ENCODE data around the gene ECHS1.

Gene ECHS1

GRCh38 chr10:133354672-133355240 is 18.4 kb downstream of the ECHS1 start:
- no peaks in the 10 kb centered on the region for H3K9me3 ChIP-seq (ENCODE audit: insufficient read depth, low read depth, low read length)
- H3K23ac ChIP-seq (ENCODE audit: low read length), result no peak overlapping the region
- H3K79me1 ChIP-seq (ENCODE audit: low read length), result peaks cover 6% of the 10 kb centered on the region
- H3K4ac ChIP-seq (ENCODE audit: low read depth, low read length), result no peak overlapping the region
- H3K14ac ChIP-seq (ENCODE audit: low read length), result no peak overlapping the region
- no peak for DNase-seq
- H3K9ac ChIP-seq (ENCODE audit: low read length), result no peak overlapping the region
- no peak overlapping the region for H2AFZ ChIP-seq (ENCODE audit: insufficient read depth, low read length, poor library complexity)
- no peak overlapping the region for H3K27ac ChIP-seq (ENCODE audit: low read depth, low read length)
- H3K36me3 ChIP-seq (ENCODE audit: control insufficient read depth in 1 of 2, insufficient read depth in 2 of 2, low read length in 2 of 2), result peaks cover 4% of the 10 kb centered on the region in 2 experiments
- no peak overlapping the region for H4K91ac ChIP-seq (ENCODE audit: low read depth, low read length)
- no peak overlapping the region for H3K18ac ChIP-seq (ENCODE audit: low read length)
- H2BK120ac ChIP-seq (ENCODE audit: insufficient read depth, low read length, poor library complexity), result no peak overlapping the region
- H4K12ac ChIP-seq (ENCODE audit: low read depth, low read length), result no peak overlapping the region
- H4K8ac ChIP-seq (ENCODE audit: low read depth, low read length), result no peak overlapping the region
- peaks cover 4% of the 10 kb centered on the region for H3K79me2 ChIP-seq (ENCODE audit: control insufficient read depth, insufficient read depth, low read length, poor library complexity)
- H2AK5ac ChIP-seq (ENCODE audit: low read length), result no peak overlapping the region
- no peak overlapping the region for H3K4me2 ChIP-seq (ENCODE audit: low read length)
- WGBS (ENCODE audit: extremely low coverage, insufficient coverage, insufficient read length), result no CpG with 5 or more reads among the region's 14 CpGs
- no peak overlapping the region for H2BK12ac ChIP-seq (ENCODE audit: low read length)
- no peak overlapping the region for H3K4me3 ChIP-seq (ENCODE audit: low read depth, low read length)
- no peak overlapping the region for H2BK5ac ChIP-seq (ENCODE audit: low read depth, low read length, poor library complexity)
- H3K27me3 ChIP-seq (ENCODE audit: insufficient read depth, low read length), result no peaks in the 10 kb centered on the region
- H3K4me1 ChIP-seq (ENCODE audit: control insufficient read depth in 1 of 2, insufficient read depth in 2 of 2, low read length in 2 of 2), result peaks cover 8 to 9% of the 10 kb centered on the region in 2 experiments

- peaks cover 8 to 9% of the 10 kb centered on the region in 2 experiments for H3K4me1 ChIP-seq (ENCODE audit: control insufficient read depth in 1 of 2, insufficient read depth in 2 of 2, low read length in 2 of 2)
- no peak overlapping the region for H2BK5ac ChIP-seq (ENCODE audit: low read depth, low read length, poor library complexity)
- H3K27me3 ChIP-seq (ENCODE audit: insufficient read depth, low read length), result no peaks in the 10 kb centered on the region
- H4K8ac ChIP-seq (ENCODE audit: low read depth, low read length), result no peak overlapping the region
- no peak overlapping the region for H3K14ac ChIP-seq (ENCODE audit: low read length)
- peaks cover 4% of the 10 kb centered on the region for H3K79me2 ChIP-seq (ENCODE audit: control insufficient read depth, insufficient read depth, low read length, poor library complexity)
- no peak overlapping the region for H3K4ac ChIP-seq (ENCODE audit: low read depth, low read length)
- H2AK5ac ChIP-seq (ENCODE audit: low read length), result no peak overlapping the region
- no peak overlapping the region for H3K23ac ChIP-seq (ENCODE audit: low read length)
- peaks cover 4% of the 10 kb centered on the region for H3K9me3 ChIP-seq (ENCODE audit: insufficient read depth, low read depth, low read length)
- H3K4me3 ChIP-seq (ENCODE audit: low read depth, low read length), result no peak overlapping the region
- no peak overlapping the region for H2BK12ac ChIP-seq (ENCODE audit: low read length)
- no peak overlapping the region for H3K4me2 ChIP-seq (ENCODE audit: low read length)
- H4K91ac ChIP-seq (ENCODE audit: low read depth, low read length), result no peak overlapping the region
- H2AFZ ChIP-seq (ENCODE audit: insufficient read depth, low read length, poor library complexity), result no peak overlapping the region
- H3K18ac ChIP-seq (ENCODE audit: low read length), result no peak overlapping the region
- H2BK120ac ChIP-seq (ENCODE audit: insufficient read depth, low read length, poor library complexity), result no peak overlapping the region
- H3K27ac ChIP-seq (ENCODE audit: low read depth, low read length), result no peak overlapping the region
- H4K12ac ChIP-seq (ENCODE audit: low read depth, low read length), result no peak overlapping the region
- no peak for DNase-seq
- H3K9ac ChIP-seq (ENCODE audit: low read length), result no peak overlapping the region
- H3K79me1 ChIP-seq (ENCODE audit: low read length), result peaks cover 6% of the 10 kb centered on the region
- H3K36me3 ChIP-seq (ENCODE audit: control insufficient read depth in 1 of 2, insufficient read depth in 2 of 2, low read length in 2 of 2), result peaks cover 4% of the 10 kb centered on the region in 2 experiments
- no CpG with 5 or more reads among the region's 16 CpGs for WGBS (ENCODE audit: extremely low coverage, insufficient coverage, insufficient read length)
Measured at GRCh38 chr10:133353988-133354605, 19.1 kb downstream of the ECHS1 start.

- Histone ChIP-seq H3K18ac (ENCODE audit: low read length) (no peak overlapping the region), H3K4ac (ENCODE audit: low read depth, low read length) (no peak overlapping the region), H3K27ac (ENCODE audit: low read depth, low read length) (no peak overlapping the region), H3K79me1 (ENCODE audit: low read length) (peaks cover 6% of the 10 kb centered on the region), H3K9me3 (ENCODE audit: insufficient read depth, low read depth, low read length) (peaks cover 4% of the 10 kb centered on the region), H2BK5ac (ENCODE audit: low read depth, low read length, poor library complexity) (no peak overlapping the region), H3K4me1 (ENCODE audit: control insufficient read depth in 1 of 2, insufficient read depth in 2 of 2, low read length in 2 of 2) (peaks cover 8 to 9% of the 10 kb centered on the region in 2 experiments), H3K79me2 (ENCODE audit: control insufficient read depth, insufficient read depth, low read length, poor library complexity) (peaks cover 4% of the 10 kb centered on the region), H3K4me2 (ENCODE audit: low read length) (no peak overlapping the region), H3K14ac (ENCODE audit: low read length) (no peak overlapping the region), H3K23ac (ENCODE audit: low read length) (no peak overlapping the region), H2AFZ (ENCODE audit: insufficient read depth, low read length, poor library complexity) (no peak overlapping the region), H3K4me3 (ENCODE audit: low read depth, low read length) (no peak overlapping the region), H4K8ac (ENCODE audit: low read depth, low read length) (no peak overlapping the region), H4K12ac (ENCODE audit: low read depth, low read length) (no peak overlapping the region), H2BK12ac (ENCODE audit: low read length) (no peak overlapping the region), H4K91ac (ENCODE audit: low read depth, low read length) (no peak overlapping the region), H3K27me3 (ENCODE audit: insufficient read depth, low read length) (no peaks in the 10 kb centered on the region), H3K9ac (ENCODE audit: low read length) (no peak overlapping the region), H2BK120ac (ENCODE audit: insufficient read depth, low read length, poor library complexity) (no peak overlapping the region), H2AK5ac (ENCODE audit: low read length) (no peak overlapping the region), H3K36me3 (ENCODE audit: control insufficient read depth in 1 of 2, insufficient read depth in 2 of 2, low read length in 2 of 2) (peaks cover 4% of the 10 kb centered on the region in 2 experiments)
- no peak for DNase-seq
- WGBS (ENCODE audit: extremely low coverage, insufficient coverage, insufficient read length), result no CpG with 5 or more reads among the region's 16 CpGs
Measured at GRCh38 chr10:133353202-133353959, 19.8 kb downstream of the ECHS1 start.

- H3K4me3 ChIP-seq (ENCODE audit: low read depth, low read length), result no peak overlapping the region
- H3K36me3 ChIP-seq (ENCODE audit: control insufficient read depth in 1 of 2, insufficient read depth in 2 of 2, low read length in 2 of 2), result peaks cover 4% of the 10 kb centered on the region in 2 experiments
- no peak overlapping the region for H3K14ac ChIP-seq (ENCODE audit: low read length)
- no peak overlapping the region for H2BK120ac ChIP-seq (ENCODE audit: insufficient read depth, low read length, poor library complexity)
- H3K4ac ChIP-seq (ENCODE audit: low read depth, low read length), result no peak overlapping the region
- no peak overlapping the region for H2AK5ac ChIP-seq (ENCODE audit: low read length)
- WGBS (ENCODE audit: extremely low coverage, insufficient coverage, insufficient read length), result no CpG with 5 or more reads among the region's 24 CpGs
- no peaks in the 10 kb centered on the region for H3K27me3 ChIP-seq (ENCODE audit: insufficient read depth, low read length)
- DNase-seq, result no peak
- peaks cover 6% of the 10 kb centered on the region in 2 experiments for H3K4me1 ChIP-seq (ENCODE audit: control insufficient read depth in 1 of 2, insufficient read depth in 2 of 2, low read length in 2 of 2)
- H4K12ac ChIP-seq (ENCODE audit: low read depth, low read length), result no peak overlapping the region
- H4K8ac ChIP-seq (ENCODE audit: low read depth, low read length), result no peak overlapping the region
- no peak overlapping the region for H3K27ac ChIP-seq (ENCODE audit: low read depth, low read length)
- H2BK12ac ChIP-seq (ENCODE audit: low read length), result no peak overlapping the region
- peaks cover 4% of the 10 kb centered on the region for H3K9me3 ChIP-seq (ENCODE audit: insufficient read depth, low read depth, low read length)
- no peak overlapping the region for H2BK5ac ChIP-seq (ENCODE audit: low read depth, low read length, poor library complexity)
- no peak overlapping the region for H3K4me2 ChIP-seq (ENCODE audit: low read length)
- H2AFZ ChIP-seq (ENCODE audit: insufficient read depth, low read length, poor library complexity), result no peak overlapping the region
- no peak overlapping the region for H3K18ac ChIP-seq (ENCODE audit: low read length)
- H3K9ac ChIP-seq (ENCODE audit: low read length), result no peak overlapping the region
- no peak overlapping the region for H3K23ac ChIP-seq (ENCODE audit: low read length)
- no peaks in the 10 kb centered on the region for H3K79me2 ChIP-seq (ENCODE audit: control insufficient read depth, insufficient read depth, low read length, poor library complexity)
- no peak overlapping the region for H4K91ac ChIP-seq (ENCODE audit: low read depth, low read length)
- H3K79me1 ChIP-seq (ENCODE audit: low read length), result no peaks in the 10 kb centered on the region
Measured at GRCh38 chr10:133351408-133352318, 21.5 kb downstream of the ECHS1 start.

Measured in trophoblast cell (in vitro differentiated cells and primary cell).